Measurements from ENCODE around the gene USP30.

DNA sequence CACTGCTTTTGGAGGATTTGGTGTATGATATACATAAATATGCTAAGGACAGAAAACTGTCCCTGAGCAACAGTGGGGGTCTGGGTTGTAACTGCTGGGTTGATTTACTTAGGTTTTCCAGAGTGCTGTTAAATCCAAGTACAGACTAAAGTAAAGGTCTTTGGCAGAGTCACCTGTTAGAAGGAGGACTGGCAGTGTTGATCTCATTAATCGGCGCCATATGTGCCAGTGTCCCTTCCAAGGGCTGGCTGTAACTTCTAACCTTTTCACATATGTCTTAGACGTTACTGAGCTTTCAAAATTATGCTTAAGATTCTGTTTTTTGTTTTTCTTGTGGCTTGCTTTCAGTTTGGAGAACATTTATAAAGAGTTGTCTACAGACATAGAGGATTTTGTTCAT lies 50.1 kb downstream of the USP30 start:
- TF ChIP-seq, protein P1, sequence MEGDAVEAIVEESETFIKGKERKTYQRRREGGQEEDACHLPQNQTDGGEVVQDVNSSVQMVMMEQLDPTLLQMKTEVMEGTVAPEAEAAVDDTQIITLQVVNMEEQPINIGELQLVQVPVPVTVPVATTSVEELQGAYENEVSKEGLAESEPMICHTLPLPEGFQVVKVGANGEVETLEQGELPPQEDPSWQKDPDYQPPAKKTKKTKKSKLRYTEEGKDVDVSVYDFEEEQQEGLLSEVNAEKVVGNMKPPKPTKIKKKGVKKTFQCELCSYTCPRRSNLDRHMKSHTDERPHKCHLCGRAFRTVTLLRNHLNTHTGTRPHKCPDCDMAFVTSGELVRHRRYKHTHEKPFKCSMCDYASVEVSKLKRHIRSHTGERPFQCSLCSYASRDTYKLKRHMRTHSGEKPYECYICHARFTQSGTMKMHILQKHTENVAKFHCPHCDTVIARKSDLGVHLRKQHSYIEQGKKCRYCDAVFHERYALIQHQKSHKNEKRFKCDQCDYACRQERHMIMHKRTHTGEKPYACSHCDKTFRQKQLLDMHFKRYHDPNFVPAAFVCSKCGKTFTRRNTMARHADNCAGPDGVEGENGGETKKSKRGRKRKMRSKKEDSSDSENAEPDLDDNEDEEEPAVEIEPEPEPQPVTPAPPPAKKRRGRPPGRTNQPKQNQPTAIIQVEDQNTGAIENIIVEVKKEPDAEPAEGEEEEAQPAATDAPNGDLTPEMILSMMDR (IDR thresholded peaks at IDR 0.05) = no peak
- no peak for TF ChIP-seq POLR2AphosphoS5 (IDR thresholded peaks at IDR 0.05; ENCODE audit: insufficient read depth in 1 of 2, low read depth in 1 of 2)

Data from vagina (tissue), 2 donors.